ENCODE measurements around the gene BRMS1.
A peak's percentile ranks its signal among the peaks of the same experiment; 100 is the strongest.

BRMS1 gene

DNA sequence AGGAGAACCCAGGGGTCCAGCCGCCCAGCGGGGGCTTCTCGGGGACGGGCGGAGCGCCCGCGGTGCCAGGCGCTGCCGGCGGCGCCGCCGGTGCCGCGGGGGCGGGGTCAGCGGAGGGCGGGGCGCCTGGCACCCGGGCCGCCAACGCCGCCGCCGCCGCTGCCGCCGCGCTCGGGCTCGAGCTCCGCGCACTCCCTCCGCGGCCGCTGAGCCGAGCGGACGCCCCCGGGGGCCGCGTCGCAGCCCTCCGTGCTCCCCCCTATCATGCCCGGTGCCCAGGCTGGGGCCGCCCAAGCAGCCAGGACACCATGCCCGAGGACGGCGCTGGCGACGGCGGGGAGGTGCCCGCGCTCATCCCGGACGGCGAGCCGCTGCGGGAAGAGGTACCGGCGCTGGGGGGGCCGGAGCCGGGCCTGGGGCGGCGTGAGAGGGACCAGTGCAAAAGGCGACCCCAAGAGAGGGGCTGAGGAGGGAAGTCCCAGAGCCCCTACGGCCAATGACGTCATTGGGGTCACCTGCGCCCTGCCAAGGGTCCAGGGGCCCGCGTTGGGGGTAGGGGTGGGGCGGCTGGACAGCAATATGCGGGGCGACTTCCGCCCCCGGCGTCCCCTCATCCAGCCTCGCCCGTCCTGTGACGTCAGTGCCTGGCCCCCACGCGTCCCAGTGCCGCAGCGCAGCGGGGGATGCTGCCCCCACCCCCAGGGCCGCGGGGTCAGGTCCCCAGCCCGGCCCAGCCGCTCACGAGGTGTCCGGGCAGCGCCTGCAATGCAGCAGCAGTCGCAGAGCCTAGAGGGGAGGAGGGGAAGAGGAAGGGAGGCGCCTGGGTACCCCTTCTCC lies 53.0 kb downstream of the BRMS1 start, which contains the start of gene TMEM151A:
Gene TMEM151A (plus strand): TSS at position 189 of the 837 bp plus-strand sequence. CDS start 120 bp downstream, at position 309.
- H3K4me1 ChIP-seq (ENCODE audit: insufficient read depth, low read length) = peaks cover 29% of the 10 kb centered on the region
- no peaks in the 10 kb centered on the region for H3K36me3 ChIP-seq (ENCODE audit: insufficient read depth, low read length)
- peaks cover 50% of the 10 kb centered on the region for H3K27me3 ChIP-seq (ENCODE audit: insufficient read depth, low read length)
- peak within 1 kb of the TSS; percentile 12 for H3K4me3 ChIP-seq (ENCODE audit: low read length)
- no peaks in the 10 kb centered on the region for H3K9me3 ChIP-seq (ENCODE audit: low read length)
- H2AFZ ChIP-seq (ENCODE audit: low read depth, low read length) = no peak within 1 kb of the TSS

DNA sequence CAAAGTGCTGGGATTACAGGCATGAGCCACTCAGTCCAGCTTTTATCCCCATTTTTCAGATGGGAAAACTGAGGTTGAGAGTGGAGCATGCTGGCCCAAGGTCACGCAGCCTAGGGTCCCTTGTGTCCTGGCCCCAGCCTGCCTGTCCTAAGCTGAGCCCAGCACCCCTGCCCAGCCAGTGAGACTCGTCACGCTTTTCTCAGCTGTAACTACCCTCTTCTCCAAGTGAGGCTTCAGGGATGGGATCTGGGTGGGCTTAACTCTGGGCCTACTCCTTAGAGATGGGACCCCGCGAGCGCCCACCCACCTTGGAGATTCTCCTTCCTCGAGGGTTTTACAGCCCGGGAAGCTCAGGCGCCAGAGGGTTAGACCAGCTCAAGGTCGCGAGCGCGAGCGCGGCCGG lies 53.6 kb downstream of the BRMS1 start:
- no peaks in the 10 kb centered on the region for H3K36me3 ChIP-seq (ENCODE audit: insufficient read depth, low read length)
- H3K4me3 ChIP-seq (ENCODE audit: low read length) = no peak overlapping the region
- H3K27me3 ChIP-seq (ENCODE audit: insufficient read depth, low read length) = peaks cover 50% of the 10 kb centered on the region
- no peaks in the 10 kb centered on the region for H3K9me3 ChIP-seq (ENCODE audit: low read length)
- no peak overlapping the region for H2AFZ ChIP-seq (ENCODE audit: low read depth, low read length)
- H3K4me1 ChIP-seq (ENCODE audit: insufficient read depth, low read length) = peaks cover 29% of the 10 kb centered on the region

DNA sequence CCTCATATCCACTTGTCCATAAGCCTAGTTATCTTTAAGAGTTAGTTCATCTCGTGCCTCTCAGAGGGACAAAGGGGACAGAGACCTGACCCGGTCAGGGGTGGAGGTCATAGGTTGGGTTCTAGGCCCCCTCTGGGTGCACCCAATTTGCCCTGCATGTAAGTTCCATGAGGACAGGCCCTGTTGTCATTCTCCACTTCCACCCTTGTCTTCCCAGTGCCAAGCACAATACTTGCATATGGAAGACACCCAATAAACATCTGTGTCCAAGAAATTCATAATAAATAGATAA lies 54.6 kb downstream of the BRMS1 start:
- H3K27me3 ChIP-seq (ENCODE audit: insufficient read depth, low read length) = peaks cover 43% of the 10 kb centered on the region
- H3K4me3 ChIP-seq (ENCODE audit: low read length) = peak overlapping the region; percentile 57
- peaks cover 29% of the 10 kb centered on the region for H3K4me1 ChIP-seq (ENCODE audit: insufficient read depth, low read length)
- H2AFZ ChIP-seq (ENCODE audit: low read depth, low read length) = no peak overlapping the region
- H3K9me3 ChIP-seq (ENCODE audit: low read length) = no peaks in the 10 kb centered on the region
- H3K36me3 ChIP-seq (ENCODE audit: insufficient read depth, low read length) = peaks cover 5% of the 10 kb centered on the region

DNA sequence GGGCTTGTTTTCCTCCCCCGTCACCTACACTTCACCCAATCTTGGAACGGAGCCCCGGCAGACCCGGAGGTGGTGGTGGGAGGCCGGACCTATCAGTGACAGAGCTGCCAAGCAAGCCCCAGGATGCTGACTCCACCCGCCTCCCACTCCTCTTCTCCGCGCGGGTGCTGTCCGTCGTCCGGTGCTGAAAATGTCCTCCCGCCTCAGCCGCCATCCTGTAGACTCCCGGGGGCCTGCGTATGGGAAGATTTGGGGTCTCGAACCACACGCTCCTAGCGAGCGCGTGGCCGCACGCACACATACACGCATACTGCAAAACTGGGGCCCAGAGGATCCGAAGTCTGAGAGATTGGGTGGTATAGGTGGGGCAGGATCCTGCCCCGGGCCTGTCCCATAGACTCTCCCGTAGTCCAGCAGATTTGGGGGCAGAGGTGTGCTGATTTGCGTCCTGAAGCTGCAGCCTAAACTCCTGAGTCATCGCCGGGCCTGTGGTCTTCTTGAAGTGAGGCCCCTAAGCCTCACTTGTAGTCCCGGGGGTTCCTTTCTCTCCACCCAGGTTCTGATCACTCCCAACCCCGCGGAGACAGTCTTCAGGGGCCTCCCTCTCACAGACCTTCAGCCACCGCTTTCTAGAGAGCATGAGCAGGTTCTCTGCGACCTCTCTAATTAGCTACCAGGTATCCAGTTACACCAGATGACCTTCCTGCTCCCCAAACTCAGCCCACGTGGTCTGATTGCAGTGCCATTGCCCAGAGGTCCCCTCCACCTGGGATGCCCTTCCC lies 55.2 kb downstream of the BRMS1 start:
- Histone ChIP-seq H3K4me1 (ENCODE audit: insufficient read depth, low read length) (peaks cover 29% of the 10 kb centered on the region), H3K9me3 (ENCODE audit: low read length) (no peaks in the 10 kb centered on the region), H3K27me3 (ENCODE audit: insufficient read depth, low read length) (peaks cover 43% of the 10 kb centered on the region), H3K4me3 (ENCODE audit: low read length) (peak overlapping the region; percentile 57), H2AFZ (ENCODE audit: low read depth, low read length) (peak overlapping the region; percentile 6), H3K36me3 (ENCODE audit: insufficient read depth, low read length) (peaks cover 8% of the 10 kb centered on the region)

DNA sequence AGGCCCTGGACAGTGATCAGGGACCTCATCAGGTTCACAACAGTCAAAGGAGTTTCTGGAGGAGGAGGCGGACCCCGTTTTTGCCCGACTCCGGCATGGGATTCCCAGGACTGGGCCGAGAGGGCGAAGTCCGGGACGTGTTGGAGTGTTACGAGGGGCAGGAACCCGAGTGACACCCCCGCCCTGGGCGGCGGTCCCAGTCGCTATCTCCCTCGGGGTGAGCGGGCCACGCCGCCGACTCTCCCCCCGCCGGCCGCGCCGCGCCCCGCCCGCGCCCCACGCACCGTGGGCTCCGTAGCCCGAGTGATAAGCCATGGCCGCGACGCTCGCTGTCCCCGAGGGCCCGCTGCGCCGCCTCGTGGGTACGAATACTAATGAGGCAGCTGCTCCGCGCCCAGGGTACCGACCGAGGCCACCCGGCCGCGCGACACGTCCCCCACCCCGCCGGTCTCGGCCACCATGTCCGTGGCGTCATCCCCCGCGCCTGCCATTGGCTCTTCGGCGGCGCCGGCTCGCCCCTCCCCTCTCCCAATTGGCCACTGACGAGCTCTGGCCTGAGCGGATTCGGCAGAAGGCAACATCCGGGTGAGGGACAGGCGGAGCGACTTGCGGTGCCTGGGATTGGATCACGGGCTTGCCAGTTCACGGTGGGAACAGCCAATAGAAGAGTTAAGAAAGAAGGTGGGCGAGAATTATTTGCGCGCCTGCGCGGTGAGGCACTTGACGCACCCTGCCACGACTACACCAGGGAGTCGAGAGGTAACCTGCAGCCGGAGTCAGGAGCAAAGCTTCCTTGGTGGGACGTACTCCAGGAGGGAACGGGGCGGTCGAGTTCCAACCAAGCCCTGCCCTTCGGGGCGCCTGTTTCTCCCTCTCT lies 56.0 kb downstream of the BRMS1 start, which contains the start of gene YIF1A:
Gene YIF1A (minus strand): TSS at position 473 of the 877 bp plus-strand sequence. CDS start 158 bp downstream, at position 315.
- Histone ChIP-seq H3K9me3 (ENCODE audit: low read length) (no peaks in the 10 kb centered on the region), H3K36me3 (ENCODE audit: insufficient read depth, low read length) (peaks cover 14% of the 10 kb centered on the region), H3K4me3 (ENCODE audit: low read length) (peak within 1 kb of the TSS; percentile 57), H3K4me1 (ENCODE audit: insufficient read depth, low read length) (peaks cover 29% of the 10 kb centered on the region), H3K27me3 (ENCODE audit: insufficient read depth, low read length) (peaks cover 37% of the 10 kb centered on the region), H2AFZ (ENCODE audit: low read depth, low read length) (peak within 1 kb of the TSS; percentile 6)

DNA sequence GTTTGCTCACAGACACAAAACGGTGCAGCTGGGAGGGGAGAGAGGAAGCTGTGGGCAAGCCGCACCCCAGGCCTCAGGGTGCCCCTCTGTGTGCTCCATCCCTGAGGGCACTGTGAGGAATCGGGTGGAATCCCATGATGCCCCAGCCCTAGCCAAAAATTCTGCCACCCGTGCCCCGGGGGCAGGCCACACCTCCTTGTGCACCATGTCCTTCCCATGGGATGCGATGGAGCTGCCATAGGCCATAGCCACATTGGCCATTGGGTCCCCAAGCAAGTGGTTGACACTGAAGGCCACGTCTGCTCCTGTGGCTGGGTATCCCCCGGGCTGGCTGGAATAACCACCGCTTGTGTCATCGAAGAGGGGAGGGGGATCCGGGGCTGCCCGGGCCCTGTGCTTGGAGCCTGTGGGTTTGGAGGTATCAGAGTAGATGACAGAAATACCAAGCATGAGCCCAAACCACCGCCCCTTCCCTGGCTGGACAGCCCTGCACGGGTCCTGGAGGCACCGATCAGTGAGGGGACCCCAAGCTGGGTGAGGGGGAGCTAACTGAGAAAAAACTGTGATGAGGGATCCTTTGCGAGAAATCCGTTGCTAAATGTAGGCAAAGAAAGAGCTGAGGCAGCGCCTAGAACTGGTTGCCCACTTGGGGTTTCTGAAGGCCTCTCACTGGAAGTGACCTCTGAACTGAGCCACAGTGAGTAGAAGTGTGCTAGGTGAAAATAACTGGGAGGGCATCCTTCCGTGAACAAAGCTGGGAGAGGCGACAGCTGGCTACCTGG lies 56.8 kb downstream of the BRMS1 start:
- peaks cover 17% of the 10 kb centered on the region for H3K36me3 ChIP-seq (ENCODE audit: insufficient read depth, low read length)
- peaks cover 28% of the 10 kb centered on the region for H3K27me3 ChIP-seq (ENCODE audit: insufficient read depth, low read length)
- peak overlapping the region; percentile 57 for H3K4me3 ChIP-seq (ENCODE audit: low read length)
- H3K9me3 ChIP-seq (ENCODE audit: low read length) = no peaks in the 10 kb centered on the region
- H3K4me1 ChIP-seq (ENCODE audit: insufficient read depth, low read length) = peaks cover 32% of the 10 kb centered on the region
- H2AFZ ChIP-seq (ENCODE audit: low read depth, low read length) = peak overlapping the region; percentile 3

All from neuron (in vitro differentiated cells).